GM20431 (cell line): ENCODE results near the gene NNAT.

Source experiments
- in situ Hi-C: fragments of 300-500 bp; cut with MseI, MboI; formaldehyde crosslinking; loops from one replicate; pipeline ENCODE4 v1.15.0; 2020; ENCODE audit warnings: low sequenced_read_pairs; ENCODE audit not compliant: unreplicated experiment

NNAT gene

DNA sequence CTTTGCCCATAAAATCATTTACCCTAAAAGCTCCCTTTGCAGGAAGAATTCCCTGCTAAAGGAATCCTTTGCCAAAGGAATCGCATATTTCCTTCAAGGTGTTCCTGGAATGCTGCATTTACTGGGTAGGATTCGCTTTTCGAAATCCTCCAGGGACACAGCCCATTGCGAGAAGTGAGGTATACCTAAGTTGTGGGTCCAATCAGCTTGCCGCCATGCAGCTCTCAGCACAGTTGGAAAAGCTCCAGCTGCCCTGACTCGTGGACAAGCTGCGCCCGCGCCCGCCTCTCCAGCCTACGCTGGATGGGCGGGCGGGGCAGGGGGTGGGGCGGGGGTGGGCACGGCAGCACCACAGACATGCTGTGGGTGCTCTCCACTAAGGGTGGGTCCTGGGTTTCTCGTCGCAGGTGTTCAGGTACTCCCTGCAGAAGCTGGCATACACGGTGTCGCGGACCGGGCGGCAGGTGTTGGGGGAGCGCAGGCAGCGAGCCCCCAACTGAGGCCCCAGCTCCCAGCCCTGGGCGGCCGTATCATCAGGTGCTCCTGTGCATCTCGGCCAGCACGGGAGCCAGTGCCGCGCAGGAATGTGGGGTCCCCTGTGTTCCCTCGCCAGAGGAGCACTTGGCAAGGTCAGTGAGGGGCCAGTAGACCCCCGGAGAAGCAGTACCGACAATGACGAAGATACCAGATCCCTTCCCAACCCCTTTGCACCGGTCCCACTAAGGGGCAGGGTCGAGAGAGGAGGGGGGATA lies 1.4 kb downstream of the NNAT start:
- in situ Hi-C loops: loop anchor here (10.0 kb wide), 1 partner anchor 128 kb away; no protein-coding TSS in a partner anchor

DNA sequence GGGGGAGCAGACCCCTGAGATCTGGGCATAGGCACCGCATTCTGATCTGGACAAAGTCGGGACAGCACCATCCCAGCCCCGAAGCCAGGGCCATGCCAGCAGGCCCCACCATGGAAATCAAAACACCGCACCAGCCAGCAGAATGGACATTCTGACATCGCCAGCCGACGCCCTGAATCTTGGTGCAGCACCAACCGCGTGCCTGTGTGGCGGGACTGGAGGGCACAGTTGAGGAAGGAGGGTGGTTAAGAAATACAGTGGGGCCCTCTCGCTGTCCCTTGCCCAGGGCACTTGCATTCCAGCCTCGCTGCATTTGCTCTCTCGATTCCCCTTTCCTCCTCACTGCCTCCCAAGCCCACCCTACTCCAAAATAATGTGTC lies 2.0 kb downstream of the NNAT start:
- in situ Hi-C loops: loop anchor here (10.0 kb wide), 1 partner anchor 128 kb away; no protein-coding TSS in a partner anchor

DNA sequence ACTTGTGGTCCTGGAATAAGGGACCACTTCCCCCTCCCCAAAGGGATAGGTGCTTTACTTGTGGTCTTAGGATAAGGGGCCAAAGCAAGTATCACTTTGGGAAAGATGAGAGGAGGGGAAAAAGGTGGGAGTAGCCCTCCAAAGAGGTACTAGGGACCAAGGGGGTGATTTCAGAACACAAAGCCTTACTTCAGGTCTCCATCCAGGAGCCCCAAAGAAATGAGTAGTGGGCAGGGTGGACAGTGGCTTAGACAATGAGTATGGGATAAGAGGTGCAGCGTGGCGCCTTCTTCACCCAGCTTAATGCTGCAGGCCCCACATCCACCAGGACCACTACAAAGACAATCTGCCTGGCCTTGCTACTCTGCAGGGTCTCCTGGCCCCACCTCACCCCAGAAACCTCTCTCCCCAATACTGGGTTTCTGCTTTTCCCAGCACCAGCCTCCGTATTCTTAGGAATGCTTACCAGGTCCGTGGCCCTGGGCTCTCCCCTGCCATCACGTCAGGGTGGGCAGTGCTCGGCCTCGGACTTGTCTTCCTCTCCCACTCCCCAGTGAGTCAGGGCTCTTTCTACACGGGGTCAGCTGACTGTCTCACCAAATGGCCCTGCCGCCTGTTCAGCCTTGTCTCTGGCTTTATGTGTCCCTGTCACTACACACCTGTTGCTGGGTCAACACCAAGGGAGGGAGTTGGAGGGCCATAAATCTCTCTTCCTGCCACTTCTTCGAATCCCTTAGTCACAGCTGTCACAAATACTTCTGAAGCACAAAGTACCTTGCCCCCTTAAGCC lies 3.1 kb downstream of the NNAT start:
- in situ Hi-C loops: loop anchor here (10.0 kb wide), 1 partner anchor 129 kb away; no protein-coding TSS in a partner anchor

DNA sequence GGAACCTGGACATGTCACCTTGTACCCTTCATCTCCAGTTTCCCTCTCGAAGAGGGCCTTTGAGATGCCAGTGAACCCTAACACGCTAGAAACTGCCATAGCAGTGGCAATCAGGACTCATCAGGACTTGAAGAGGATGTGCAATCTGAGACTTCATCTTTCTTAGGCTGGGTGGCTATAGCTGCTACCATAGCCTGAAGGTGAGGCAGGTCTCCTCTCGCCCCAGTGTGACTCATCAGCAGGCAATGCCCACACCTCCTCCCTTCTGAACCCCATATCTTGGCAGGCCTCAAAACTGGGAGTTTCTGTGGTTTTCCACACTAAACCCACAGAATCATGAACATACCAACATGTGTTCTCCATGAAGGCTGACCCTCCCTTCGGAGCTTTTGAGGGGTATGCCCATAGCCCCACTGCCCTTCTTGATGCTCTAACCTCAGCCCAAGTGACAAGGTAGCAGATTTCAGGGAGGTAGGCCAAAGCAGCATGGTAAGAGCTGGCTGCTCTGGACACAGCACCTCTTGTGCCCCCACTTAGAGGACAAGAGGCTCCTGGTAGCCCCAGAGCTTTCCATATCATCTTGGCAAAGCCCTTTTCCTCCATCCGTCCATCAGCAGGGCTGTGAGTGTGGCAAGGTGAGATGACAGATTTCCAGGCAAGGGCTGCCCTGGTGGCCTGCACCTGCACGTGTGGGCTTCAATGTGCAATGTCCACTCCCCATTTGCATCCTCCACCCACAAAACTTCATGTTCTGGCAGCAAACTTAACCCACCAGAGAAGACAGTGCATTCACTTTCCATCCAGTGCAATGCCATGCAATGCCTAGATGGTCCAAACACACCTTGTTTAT lies 4.0 kb downstream of the NNAT start:
- in situ Hi-C loops: loop anchor here (10.0 kb wide), 1 partner anchor 130 kb away; no protein-coding TSS in a partner anchor

DNA sequence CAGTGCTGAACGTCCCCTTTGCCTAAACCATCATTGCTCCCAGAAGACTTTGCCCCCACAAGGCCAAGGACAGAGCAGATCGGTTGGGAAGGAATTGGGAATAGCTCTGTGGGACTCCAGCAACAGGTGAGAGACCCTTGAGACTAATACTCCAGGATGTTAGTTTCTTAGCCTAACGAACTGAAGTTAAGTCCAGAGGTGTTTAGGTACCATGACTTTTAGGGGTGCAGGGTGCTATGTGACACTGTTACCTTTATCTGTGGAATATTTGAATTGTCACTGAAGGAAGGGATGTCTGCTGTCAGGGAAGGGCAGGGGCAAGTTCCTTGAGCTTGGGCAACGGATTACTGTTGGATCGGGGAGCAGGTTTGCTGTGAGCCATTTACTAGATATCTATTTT lies 4.8 kb downstream of the NNAT start:
- in situ Hi-C loops: loop anchor here (10.0 kb wide), 1 partner anchor 131 kb away; no protein-coding TSS in a partner anchor

DNA sequence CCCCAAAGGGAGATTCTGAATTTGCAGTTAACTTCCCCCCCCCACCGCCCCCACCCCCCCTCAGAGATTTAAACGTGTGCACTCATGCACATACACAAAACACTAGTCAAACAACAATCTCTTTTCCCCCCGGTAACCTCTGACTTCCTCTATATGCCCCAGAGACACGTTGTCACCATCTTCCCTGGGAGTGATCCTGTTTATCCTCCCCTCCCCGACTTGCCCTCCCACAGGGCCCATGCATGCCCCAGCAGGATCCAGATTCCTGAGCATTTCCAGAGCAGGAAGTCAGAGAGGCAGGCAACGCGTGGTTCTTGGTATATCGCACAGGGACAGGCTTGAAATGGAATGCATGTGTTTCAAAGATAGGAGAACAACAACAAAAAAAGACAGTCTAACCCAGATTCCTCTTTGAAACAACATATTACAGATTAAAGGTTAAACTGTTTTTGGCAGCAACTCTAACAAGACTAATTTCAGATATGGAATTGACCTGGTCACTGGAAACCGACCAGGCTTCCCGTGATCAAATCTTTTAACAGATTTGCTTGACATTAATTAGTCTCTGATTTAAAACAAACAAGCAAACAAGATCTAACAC lies 5.3 kb downstream of the NNAT start:
- in situ Hi-C loops: loop anchor here (10.0 kb wide), 1 partner anchor 132 kb away; no protein-coding TSS in a partner anchor

DNA sequence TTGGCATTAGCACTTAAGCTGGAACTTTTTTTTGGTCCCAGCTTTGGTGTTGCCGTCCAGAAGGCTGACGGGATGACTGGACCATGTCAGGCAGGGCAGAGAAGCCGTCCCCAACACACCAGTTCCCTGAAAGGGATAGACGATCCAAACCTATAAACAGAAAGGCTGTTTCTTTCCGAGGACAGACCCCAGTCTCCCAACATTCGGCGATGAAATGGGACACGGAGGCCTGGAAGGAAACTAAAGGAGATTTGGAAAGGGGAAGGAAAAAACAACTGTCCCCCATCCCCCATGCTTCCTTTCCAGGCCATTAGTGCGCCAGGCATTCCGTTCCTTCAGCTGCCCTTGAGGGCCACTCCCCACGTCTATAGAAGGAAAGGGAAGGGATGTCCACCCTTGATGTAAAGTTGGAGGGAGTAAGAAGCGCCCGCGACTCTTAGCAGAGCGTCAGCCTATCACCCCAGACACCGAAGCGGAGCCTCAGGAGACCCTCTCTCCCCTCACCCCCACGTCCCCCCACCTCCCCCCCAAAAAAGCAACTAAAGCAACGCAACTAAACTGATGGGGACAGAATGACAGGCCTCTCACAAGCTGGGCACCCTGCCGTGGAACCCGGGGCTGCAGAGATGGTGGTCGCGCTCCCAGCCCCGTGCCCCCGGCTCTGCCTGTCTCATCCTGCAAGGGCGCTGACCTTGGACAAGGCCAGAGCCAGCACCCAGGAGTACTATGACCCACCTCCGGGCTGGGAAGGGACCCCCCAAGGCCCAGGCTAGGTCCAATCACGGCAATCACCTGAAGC lies 6.0 kb downstream of the NNAT start:
- in situ Hi-C loops: loop anchor here (10.0 kb wide), 1 partner anchor 132 kb away; no protein-coding TSS in a partner anchor

DNA sequence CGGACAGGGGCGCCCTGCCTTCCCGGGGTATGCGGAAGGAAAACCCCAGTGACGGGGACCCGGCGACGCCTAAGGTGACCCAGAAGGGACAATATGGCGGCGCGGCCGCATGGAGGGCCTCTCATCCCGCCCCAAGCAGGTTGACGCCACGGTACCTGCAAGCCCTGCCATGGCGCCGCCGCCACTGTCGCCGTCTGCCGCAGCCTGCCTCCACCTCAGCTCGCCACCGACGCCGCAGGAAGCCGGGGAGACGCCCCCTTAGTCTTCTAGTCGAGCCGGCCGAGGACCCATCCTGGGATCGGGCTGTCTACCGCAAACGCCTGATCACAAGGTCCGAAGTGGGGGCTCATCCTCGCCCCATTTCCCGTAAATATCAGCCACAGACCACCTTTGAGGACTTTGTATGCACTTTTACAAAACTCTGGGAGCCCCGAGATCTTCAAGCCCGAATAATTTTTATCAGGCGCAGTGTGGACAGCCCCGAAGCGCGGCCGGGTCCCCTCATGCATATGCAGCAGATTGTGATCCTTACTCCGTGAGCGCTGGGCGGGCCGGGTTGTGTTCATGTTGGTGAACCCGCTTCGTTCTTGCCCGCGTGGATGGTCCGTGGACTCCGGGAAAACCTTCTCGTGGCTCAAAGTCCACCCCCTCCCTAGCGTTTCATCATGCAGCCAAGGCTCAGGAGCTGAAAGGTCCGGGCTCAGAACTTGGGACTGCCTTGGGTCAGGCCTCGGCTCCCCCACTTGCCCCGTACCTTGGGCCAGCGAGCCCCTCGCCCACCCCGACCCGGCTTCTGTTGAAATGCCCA lies 6.8 kb downstream of the NNAT start, which contains the start of gene BLCAP:
BLCAP (minus strand) TSS at position 239 of the 808 bp plus-strand sequence. CDS start 8,702 bp downstream, outside the sequence.
- in situ Hi-C loops: loop anchor here (10.0 kb wide), 1 partner anchor 133 kb away; no protein-coding TSS in a partner anchor

DNA sequence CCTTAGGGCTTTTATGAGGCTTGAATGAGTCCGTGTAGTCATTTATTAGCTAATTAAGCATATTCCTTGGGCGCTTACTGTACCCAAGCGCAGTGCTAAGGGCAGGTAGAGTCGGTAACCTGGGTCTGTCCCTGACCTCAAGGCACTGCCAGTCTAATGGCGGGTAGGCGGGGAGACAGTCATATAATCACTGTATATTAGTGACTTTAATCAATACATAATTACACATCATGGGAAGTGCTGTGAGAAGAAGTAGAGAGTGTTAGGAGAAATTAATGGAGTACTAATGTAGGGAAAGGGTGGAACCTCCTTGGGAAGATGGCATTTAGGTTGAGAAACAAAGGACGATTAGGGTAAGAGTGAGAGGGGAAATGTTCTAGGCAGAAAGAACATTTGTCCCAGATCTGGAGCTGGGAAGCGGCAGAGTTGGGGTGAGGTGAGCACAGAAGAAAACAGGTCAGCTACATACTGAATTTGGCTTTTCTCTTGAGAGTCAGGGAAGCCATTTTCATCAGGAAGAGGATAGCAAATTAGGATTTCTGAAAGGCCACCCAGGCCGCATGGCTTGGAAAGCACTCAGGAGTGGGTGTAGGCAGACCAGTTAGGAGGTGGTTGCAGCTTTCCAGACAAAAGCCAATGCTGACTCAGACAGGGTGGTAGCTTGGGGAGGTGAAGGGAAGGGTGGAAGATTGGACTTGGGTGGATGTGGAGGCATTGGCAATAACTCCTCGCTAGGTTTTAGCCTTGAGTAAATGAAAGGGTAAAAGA lies 7.6 kb downstream of the NNAT start:
- in situ Hi-C loops: loop anchor here (10.0 kb wide), 1 partner anchor 134 kb away; no protein-coding TSS in a partner anchor

DNA sequence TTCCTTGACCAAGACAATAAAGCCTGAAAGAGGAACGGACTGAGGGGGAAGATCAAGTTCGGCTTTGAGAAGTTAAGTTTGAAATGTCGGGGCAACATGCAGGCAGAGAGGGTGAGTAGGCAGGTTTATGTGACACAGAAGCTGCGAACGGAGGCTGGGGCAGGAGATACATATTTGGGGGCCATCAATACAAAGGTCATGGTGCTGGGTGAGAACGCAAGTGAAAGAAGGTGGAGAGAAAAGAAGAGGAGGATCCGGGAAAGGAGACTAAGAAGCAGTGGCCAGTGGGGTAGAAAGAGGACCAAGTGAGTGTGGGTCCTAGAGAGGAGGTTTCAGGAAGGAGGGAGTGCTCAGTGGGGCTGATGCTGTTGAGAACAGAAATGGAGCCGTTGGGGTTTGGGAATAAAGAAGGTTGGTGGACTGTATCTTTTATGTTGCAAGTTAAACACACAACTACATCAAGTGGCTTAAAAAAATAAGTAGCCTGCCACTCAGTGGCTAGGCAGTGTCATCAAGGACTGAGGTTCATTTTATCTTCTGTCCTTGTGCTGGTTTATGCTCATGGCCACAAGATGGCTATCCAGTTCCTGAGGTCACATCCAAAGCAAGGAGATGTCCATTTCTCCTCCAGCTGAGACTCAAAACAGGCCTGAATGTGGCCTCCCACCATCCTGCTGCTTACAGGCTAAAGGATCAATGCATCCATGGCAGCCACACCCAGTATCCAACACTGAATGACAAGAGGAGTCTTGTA lies 8.3 kb downstream of the NNAT start:
- in situ Hi-C loops: loop anchor here (10.0 kb wide), 1 partner anchor 135 kb away; no protein-coding TSS in a partner anchor

DNA sequence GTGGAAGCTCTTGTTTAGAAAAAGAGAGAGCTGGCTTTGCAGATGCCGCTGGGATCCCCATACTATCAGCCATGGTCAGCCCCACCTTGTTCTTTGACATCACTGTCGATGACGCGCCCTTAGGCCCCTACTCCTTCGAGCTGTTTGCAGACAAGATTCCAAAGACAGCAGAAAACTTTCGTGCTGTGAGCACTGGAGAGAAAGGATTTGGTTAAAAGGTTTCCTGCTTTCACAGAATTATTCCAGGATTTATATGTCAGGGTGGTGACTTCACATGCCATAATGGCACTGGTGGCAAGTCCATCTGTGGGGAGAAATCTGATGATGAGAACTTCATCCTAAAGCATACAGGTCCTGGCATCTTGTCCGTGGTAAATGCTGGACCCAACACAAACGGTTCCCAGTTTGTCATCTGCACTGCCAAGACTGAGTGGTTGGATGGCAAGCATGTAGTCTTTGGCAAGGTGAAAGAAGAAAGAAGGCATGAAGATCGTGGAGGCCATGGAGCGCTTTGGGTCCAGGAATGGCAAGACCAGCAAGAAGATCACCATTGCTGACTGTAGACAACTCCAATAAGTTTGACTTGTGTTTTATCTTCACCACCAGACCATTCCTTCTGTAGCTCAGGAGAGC lies 9.0 kb downstream of the NNAT start:
- in situ Hi-C loops: loop anchor here (10.0 kb wide), 2 partner anchors 135 to 265 kb away; partner anchors contain the start of gene GHRH

DNA sequence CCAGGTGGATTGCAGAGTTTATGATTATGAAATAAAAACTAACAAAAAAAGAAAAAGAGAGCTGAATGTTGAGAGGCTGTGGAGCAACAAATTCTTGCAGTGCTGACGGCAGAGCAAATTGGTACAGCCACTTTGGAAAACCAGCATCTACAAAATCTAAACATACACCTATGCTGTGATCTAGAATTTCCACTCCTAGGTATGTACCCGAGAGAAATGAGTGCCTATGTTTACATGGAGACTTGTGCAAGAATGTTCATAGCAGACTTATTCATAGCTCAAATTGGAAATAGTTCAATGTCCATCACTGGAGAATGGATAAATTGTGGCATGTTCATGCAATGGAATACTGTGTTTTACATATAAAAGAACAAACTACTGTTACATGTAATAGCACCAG lies 9.6 kb downstream of the NNAT start:
- in situ Hi-C loops: loop anchor here (10.0 kb wide), 1 partner anchor 266 kb away; the partner anchor contains the start of gene GHRH

DNA sequence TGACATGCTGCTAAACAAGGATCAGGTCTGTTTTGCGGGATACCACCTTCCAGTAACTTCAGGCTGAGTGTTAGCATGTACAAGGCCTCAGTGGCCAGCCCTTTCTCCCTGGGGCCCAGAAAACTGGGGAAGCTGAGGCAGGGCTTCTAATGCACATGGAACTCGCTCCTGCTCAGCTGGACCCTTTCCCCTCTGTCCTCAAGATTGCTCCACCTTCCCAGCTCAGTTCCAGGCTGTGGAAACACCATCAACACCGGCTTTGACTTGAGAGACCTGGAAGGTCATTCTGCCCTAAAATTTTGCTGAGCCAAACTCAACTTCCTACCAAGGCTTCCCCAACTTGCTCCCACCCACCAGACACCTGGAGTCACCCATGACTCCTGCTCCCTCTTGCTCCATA lies 10.8 kb downstream of the NNAT start:
- in situ Hi-C loops: loop anchor here (10.0 kb wide), 1 partner anchor 267 kb away; the partner anchor contains the start of gene GHRH

DNA sequence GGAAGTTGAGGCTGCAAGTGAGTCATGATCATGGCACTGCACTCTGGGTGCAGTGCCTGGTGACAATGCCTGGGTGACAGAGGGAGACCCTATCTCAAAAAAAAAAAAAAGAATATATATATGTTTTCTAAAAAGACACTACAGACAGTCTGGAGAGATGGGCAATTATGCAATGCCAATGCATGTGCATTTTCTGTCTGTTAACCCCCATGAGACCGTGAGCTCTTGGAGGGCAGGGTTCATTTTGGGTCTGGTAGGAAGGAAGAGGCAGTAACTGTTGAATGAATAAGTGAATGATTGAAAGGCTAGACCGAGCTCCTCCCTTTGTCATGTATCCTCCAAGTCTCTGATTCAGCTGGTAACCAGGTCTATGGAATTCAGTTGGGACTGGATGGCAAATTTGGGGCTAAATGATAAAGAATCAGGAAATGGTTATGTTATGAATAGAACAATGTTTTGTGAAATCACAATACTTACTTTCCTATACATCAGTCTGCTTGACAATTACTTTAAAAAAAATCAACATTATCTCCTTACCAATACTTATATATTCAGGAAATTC lies 12.2 kb downstream of the NNAT start:
- in situ Hi-C loops: loop anchor here (10.0 kb wide), 1 partner anchor 268 kb away; the partner anchor contains the start of gene GHRH
